ENCODE measurements around the gene PLAAT4.

PLAAT4 gene, protein sequence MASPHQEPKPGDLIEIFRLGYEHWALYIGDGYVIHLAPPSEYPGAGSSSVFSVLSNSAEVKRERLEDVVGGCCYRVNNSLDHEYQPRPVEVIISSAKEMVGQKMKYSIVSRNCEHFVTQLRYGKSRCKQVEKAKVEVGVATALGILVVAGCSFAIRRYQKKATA

DNA sequence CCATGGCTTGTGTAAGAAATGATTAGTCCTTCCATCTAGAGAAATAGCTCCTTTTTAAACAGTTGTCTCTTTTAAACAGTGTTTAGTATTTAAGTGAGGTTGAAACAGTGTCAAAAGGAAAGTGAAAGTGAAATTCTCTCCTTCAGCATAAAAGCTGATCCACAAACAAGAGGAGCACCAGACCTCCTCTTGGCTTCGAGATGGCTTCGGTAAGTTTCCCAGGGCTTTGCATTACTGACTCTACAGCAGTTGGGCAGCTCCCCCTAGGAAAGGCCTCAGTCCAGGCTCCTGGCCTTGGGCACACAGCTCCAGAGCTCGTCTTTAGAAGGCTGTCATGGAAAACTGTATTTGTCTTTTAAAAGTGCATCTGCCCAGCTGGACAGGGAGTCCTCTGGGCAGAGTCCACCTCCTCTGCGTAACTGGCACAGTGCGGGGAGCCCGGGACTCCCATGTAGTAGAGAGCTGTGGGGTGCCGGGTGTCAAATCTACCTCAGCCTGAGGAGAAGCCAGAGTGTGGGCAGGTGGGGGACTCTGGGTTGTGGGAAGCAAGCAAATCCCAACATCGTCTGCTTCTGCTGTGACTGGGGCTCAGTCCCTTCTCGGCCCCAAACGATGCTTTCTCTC is at the start of gene PLAAT4:
TSS of gene PLAAT4 (plus strand) at position 140 of the 624 bp plus-strand sequence. CDS start at position 201, 61 bp downstream.
- DNase-seq (ENCODE audit: low read depth in 2 of 2, low spot score in 1 of 2) = no peak

DNA sequence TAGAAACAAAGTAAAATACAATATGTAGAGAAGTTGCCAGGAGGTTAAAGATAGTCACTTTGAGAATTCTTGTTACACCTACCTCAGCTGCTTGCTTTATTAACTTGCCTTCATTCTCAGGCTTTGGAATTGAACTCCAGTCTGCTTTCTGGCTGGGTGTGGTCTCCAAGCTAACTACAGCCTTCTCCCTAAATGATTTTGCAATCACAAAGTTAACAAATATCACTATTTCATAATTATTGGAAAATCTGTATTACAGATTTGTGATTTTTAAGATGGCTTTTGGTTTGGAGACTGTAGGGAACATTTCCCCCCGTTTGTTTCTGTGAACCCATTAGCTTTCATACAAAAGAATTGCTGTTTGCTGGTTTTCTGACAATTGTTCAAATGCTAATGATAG is 47.8 kb upstream of the PLAAT4 start:
- no peak for DNase-seq (ENCODE audit: low read depth in 2 of 2, low spot score in 1 of 2)

DNA sequence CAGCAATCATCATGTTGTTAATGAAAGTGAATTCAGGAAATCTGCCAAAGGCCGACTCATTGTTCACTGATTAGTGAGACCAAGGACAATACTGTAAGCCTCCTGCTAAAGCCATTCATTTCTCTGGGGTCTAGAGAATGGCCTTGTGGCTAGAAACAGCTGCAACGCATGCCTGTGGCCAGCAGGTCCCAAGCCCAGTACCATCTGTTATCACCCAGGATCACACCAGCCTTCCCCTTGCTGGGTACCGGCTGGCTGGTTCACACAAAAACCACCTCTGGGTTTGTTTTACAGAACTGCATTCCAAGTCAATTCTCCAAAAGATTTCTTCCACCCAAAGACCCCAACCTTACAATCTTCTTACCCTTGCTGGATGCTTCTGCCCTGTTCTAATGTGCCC is 46.7 kb upstream of the PLAAT4 start:
- DNase-seq (ENCODE audit: low read depth in 2 of 2, low spot score in 1 of 2) = no peak

DNA sequence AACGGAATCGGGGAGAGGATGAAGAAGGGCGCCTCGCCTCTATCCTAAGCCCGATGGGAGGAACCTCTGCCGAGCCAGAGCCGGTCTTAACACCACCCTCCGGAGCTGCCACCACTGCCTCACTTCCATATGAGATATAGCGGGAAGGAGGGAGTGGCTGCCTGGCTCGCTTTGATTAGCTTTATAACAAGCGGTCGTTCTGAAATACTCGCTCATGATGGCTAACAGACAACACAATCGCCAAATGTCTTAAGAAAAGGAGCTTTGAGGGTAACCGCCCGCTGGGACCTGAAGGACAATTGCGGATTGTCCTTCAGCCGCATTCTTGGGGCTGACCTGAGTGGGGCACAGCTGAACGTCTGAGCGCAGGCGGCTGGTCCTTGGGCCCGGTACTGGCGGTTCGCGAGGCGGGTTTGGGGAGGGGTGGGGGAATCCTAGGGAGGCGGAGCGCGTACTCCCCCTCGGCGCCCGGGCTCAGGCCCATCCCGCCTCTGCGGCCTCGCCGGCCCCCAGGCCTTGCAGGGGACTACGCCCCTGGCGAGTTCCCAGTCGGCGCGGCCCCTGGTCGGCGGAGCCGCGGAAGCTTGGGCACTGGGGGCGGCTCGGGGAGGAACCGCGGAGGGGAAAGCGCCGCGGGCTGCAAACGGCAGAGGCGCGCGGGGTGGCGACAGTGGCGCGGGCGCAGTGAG is 45.9 kb upstream of the PLAAT4 start, which contains the start of gene PLAAT5:
TSS of gene PLAAT5 (minus strand) at position 617 of the 689 bp plus-strand sequence. CDS start at position 484, 133 bp downstream.
- no peak for DNase-seq (ENCODE audit: low read depth in 2 of 2, low spot score in 1 of 2)

DNA sequence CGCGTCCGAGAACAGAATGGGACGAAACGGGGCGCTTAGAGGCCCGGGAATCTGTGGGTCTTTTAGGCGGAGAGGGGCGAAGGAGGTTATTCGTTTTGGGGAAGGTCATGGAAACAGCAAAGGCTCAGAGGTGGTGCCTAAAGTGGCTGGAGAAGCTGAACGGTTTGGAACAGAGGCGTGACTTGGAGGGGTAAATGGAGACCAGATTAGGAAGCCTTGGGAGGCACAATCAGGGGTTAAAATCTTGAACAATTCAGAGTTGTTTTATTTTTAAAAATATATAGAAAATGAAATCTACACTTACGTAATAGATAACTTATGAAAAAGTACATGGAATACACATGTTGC is 45.4 kb upstream of the PLAAT4 start:
- DNase-seq (ENCODE audit: low read depth in 2 of 2, low spot score in 1 of 2) = no peak

DNA sequence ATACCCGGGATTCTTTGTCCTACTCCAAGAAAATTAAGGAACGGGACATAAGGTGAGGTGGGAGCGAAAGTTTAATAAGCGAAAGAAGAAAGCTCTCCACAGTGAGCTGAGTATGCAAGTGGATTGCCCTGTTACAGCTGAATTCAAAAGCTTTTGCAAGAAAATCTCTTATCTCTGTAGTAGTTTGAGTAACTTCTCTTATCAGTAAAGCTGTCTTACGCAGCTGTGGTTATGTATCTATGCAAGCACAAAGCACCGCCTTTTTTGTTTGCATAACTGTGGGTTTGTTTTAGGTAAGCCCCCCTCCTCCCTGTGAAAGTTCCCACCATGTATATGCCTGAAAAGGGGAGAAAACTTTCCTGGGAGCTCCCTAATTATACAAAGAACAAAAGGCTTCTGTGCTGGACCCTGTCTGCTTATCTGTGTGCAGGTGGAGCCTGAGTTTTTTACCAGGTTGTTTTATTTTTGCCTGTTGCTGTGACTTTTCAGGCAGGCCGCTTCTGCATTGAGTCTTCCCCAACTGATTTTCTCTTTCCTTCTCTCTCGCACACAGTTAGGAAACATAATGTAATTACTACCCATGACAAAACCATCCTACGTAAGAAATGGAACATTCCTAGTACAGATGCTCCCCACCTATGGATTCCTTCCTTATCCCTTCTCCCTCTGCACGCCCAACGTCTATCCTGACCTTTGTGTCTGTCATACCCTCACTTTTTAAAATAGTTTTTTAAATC is 44.8 kb upstream of the PLAAT4 start:
- no peak for DNase-seq (ENCODE audit: low read depth in 2 of 2, low spot score in 1 of 2)

DNA sequence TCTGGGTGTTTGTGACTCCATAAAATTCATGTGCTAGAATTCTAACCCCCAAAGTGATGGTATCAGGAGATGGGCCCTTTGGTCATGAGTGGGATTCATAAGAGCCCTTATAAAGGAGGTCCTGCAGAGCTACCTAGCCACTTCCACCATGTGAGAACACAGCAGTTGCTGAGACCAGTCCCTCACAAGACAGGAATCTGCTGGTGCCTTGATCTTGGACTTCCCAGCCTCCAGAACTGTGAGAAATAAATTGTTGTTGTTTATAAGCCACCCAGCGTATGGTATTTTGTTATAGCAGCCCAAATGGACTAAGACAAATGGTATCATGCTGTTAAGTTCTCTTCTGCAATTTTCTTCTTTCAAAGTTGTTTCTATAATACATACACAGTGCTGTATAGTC is 44.2 kb upstream of the PLAAT4 start:
- no peak for DNase-seq (ENCODE audit: low read depth in 2 of 2, low spot score in 1 of 2)

DNA sequence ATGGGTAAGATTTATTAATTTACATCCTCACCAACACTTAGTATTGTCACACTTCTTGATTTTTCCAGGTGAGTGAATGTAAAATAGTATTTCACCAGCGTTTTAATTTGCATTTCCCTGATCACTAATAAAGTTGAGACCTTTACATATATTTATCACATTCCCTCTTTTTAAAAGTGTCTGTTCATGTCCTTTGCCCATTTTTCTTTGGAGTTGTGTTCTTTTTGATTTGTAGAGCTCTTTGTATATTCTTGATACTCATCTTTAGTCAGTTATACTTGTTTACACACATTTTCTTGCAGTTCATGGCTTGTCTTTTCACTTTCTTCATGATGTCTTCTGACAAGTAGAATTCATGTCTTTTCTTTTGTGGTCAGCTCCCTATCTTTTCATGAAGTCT is 43.5 kb upstream of the PLAAT4 start:
- no peak for DNase-seq (ENCODE audit: low read depth in 2 of 2, low spot score in 1 of 2)

DNA sequence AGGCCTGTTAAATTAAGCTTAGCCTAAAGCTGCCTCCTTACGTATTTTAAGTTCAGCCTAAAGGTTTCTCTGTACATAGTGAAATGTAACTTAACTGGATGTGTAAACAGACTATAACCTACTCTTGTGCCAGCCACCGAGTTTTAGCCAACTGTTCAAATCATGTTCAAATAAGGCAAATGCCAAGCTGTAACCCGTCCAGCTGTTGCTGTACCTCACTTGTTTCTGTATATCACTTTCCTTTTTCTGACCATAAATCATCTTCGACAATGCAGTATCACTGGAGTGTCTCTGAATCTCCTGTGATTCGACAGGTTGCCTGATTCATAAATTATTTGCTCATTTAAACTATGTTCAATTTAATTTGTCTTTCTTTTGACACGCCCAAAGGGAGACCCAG is 41.6 kb upstream of the PLAAT4 start:
- no peak for DNase-seq (ENCODE audit: low read depth in 2 of 2, low spot score in 1 of 2)

DNA sequence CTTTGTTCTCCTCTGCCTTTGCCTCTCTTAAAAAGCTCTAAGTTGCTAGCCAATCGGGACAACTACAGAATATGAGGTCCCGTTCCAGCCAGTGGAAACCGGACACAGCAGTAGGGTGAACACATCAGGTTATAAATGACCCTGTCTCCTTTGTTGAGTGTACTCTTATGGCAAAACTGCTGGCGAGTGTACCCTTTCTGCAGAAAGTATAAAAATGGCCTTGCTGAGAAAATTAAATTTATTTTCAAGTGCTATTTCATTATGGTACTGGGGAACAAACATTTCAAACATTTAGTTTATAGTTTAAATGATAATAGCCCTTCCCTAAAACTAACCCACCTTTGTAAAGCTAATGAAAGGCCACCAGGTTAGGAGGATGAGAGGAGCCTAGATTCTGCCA is 36.7 kb upstream of the PLAAT4 start:
- DNase-seq (ENCODE audit: low read depth in 2 of 2, low spot score in 1 of 2) = no peak

DNA sequence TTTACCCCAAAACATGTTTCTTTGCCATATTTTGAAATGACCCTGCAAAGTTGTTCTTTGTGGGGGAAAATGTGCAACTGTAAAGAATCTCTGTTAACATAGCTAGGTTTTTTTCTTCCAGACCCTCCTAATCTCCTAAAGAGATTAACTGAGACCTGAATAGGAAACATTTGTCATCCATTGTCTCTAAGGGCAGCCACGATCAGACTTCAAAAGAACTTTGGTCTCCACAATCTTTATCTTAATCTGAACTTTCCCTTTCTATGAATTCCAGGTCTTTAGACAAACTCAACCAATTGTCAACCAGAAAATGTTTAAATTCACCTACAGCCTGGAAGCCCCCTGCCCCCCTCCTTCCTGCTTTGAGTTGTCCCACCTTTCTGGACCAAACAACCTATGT is 35.4 kb upstream of the PLAAT4 start:
- no peak for DNase-seq (ENCODE audit: low read depth in 2 of 2, low spot score in 1 of 2)

DNA sequence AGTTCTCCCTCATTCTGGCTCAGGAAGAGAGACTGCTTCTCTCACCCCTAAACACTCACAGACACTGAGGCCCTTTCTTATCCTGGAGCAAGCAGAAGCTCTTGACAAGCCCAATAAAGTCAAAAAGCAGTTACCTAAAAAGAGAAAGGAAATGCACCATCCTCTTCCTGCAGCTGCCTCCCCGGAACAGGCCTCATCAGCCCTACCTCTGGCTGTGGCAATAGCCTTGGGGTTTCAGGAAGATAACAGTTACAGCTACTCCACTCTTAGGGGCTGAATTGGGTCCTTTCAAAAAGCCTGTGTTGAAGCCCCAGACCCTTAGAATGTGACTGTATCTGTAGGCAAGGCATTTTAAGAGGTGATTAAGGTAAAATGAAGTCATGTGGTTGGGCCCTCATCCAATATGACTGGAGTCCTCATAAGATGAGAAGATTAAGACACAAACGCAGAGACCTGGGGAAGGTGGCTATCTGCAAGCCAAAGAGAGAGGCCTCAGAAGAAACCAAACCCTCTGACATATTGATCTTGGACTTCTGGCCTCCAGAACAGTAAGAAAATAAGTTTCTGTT is 34.3 kb upstream of the PLAAT4 start:
- DNase-seq (ENCODE audit: low read depth in 2 of 2, low spot score in 1 of 2) = no peak

DNA sequence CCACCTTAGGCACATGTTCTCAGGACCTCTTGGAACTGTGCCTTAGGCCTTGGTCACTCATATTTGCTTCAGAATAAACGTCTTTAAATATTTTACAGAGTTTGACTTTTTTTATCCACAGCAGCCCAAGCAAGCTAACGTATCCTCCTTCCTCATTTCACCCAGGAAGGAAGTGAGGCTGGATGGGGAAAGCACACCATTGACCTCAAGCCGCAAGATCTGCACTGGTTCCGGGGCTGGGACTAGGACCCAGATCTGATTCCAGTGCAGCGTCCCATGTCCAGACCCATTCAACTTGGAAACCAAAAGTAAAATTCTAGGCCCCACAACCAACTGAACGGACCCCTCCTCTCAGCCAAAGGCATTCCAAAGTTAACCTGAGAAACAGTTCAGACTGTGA is 33.1 kb upstream of the PLAAT4 start:
- no peak for DNase-seq (ENCODE audit: low read depth in 2 of 2, low spot score in 1 of 2)

DNA sequence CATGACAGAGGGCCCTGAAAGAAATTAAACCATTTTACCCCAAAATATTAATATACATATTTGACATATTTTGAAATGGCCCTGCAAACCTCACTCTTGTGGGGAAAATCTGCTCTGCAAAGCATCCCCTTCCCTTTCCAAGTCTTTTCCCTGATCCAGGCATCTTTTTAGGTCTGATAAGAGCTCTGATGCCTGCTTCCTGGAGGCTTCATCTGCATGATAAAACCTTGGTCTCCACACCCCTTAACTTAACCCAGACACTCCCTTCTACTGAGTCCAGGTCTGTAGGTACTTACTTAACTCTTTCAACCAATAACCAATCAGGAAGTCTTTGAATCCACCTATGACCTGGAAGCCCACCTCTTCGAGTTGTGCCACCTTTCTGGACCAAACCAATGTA is 32.6 kb upstream of the PLAAT4 start:
- no peak for DNase-seq (ENCODE audit: low read depth in 2 of 2, low spot score in 1 of 2)

DNA sequence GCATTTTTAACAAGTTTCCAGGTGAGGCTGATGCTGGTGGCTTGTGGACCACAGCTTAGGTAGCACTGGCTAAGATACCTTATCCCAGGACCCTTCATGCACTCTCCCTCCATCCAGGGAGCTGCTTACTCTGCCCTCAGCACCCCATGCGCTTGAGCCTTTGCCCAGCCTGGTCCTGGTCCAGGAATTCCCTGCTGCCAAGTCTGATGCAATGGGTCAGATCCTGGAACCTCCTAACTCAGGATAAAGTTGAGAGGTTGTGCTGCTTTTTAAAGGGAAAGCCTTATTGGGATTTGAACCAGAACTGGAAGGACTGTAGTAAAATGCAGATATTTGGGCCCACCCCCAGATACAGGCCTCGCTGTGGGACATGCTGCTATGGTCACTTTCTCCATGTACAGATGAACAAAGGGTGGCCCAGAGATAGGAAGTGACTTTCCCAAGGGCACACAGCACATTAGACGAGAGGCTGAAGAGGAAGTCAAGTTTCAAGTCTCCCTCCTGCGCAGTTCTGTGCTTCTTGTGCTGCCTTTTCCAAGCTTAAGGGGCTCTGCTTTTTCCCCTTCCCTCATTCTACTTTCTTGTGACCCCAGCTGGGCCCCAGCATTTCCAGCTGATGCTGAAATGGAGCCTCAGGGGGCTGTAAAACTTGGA is 31.5 kb upstream of the PLAAT4 start:
- DNase-seq (ENCODE audit: low read depth in 2 of 2, low spot score in 1 of 2) = no peak

DNA sequence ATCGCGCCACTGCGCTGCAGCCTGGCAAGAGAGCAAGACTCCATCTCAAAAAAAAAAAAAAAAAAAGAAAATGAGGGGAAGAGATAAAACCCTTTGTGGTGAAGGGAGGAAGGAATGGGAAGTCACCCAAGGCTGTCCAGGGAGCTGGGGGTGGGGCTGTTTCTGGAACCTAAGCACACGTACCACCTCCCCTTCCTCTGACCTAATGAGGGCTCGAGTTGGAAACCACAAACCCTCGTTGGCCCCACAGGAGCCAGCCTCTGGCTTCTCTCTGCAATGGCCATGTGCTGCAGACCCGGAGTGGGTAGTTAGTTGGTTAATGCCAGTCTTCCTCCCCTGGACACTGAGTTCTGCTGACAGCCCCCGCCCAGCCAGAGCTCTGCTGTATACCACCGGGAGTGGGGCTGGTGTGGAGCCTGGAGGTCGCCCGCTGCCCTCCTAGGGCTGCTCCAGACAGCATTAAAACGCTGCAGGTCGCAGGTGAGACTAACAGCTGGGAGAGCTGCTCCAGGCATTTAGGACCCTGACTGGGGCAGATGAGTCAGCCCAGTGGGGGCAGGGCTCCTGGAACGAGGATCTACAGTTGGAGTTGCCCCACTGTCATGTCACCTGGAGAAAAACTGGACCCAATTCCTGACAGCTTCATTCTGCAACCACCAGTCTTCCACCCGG is 30.6 kb upstream of the PLAAT4 start, which contains the start of gene LGALS12:
TSS of gene LGALS12 (plus strand) at position 228 of the 672 bp plus-strand sequence. CDS start at position 603, 375 bp downstream.
- DNase-seq (ENCODE audit: low read depth in 2 of 2, low spot score in 1 of 2) = no peak

DNA sequence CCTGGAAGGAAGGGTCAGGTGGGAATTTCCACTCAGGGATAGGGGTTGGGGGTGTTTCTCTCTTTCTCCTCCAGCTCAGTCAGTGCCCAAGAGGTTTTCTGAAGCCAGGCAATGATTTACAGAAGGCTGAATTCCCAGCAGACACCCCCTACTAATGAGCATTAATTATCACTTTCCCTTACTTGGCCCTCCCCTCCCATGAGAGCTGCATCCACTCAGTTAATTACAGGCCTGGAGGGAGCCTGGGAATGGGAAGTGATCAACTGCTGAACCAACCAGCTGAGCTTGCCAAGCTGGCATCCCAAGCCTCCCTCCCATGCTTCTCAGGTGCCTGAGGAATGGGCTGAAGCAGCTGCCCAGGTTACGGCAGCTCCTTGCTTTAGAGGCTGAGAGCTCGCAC is 29.7 kb upstream of the PLAAT4 start:
- no peak for DNase-seq (ENCODE audit: low read depth in 2 of 2, low spot score in 1 of 2)

DNA sequence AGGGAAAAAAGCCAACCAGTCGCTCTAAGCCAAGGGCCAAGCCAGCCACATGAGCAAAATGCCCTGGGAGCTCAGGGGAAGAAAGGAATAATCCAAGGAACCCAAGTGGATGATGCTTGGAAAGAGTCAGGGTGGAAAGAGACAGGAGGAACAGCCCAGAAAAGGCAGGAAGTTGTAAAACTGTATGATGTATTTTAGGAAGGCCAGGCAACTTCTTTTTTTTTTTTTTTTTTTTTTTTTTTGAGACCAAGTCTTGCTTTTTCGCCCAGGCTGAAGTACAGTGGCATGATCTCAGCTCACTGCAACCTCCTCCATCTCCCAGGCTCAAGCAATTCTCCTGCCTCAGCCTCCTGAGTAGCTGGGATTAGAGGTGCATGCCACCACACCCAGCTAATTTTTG is 29.1 kb upstream of the PLAAT4 start:
- no peak for DNase-seq (ENCODE audit: low read depth in 2 of 2, low spot score in 1 of 2)

DNA sequence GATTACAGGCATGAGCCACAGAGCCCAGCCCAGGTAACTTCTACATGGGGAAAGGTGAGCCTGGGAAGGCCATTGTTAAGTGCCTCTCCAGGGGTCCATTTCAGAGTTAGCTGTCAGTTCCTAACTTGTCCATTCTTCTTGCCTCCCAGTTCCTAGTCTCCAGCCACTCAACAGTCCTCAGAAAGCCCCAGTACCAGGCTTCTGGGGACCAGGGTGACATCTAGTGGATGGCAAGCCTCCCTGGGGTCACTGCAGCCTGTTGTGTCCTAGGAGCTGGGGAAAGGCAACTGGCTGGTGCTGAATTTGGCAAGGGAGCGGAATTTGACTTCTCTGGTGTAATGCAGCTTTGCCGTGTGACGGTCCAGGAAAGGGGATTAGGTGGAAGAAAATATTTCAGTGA is 28.6 kb upstream of the PLAAT4 start:
- DNase-seq (ENCODE audit: low read depth in 2 of 2, low spot score in 1 of 2) = no peak

DNA sequence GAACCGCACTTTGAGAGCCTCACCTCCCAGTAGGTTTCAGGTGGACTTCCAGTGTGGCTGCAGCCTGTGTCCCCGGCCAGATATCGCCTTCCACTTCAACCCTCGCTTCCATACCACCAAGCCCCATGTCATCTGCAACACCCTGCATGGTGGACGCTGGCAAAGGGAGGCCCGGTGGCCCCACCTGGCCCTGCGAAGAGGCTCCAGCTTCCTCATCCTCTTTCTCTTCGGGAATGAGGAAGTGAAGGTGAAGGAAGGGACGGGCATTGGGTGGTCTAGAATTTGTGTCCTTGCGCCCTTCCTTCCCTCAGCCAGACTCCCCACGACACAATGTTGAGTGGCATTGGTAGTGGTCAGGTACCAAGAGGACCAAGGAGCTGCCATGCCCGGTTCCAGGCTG is 27.9 kb upstream of the PLAAT4 start:
- no peak for DNase-seq (ENCODE audit: low read depth in 2 of 2, low spot score in 1 of 2)

All from stimulated activated CD8-positive, alpha-beta memory T cell treated with anti-CD3 and anti-CD28 coated beads, Interleukin-4, amount 100 ng/mL, for 4 hours (primary cell).